Measurements from ENCODE around the gene ZMAT5. TPM values are rescaled to one million over a fixed set of nuclear protein-coding genes. Genes with fewer than 3 reads are reported as not detected.
A peak's percentile ranks its signal among the peaks of the same experiment; 100 is the strongest.

ZMAT5 gene
- total RNA-seq, 1 experiment from 2014 or later: 16.0 TPM

DNA sequence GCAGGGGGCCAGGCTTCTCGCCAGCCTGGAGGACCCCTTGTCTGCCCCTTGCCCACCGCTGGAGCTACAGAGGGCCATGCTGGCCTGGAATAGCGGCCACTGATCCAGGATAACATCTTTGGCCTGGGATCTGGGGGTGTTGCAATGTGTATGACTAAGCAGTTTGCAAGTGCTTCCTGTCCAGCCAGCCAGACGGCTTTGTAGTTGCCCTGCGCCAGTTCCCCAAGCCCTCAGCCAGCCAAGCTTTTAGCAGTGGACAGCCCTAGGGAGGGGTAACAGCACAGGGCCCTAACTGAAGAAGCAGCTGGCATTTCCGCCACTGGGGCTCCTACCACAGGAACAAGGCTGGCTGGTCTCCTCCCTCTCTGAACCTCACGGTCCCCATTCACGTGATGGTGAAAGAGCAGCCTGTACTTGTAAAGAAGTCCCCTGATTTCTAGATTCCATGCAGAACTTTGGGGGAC is 32.4 kb upstream of the ZMAT5 start (continued):
- no peak for TF ChIP-seq EZH2phosphoT487 (IDR thresholded peaks at IDR 0.05; ENCODE audit: borderline replicate concordance)
- no peak; the same call in 1 of the 2 replicates for TF ChIP-seq ELF1 (IDR thresholded peaks at IDR 0.05; ENCODE audit: borderline replicate concordance, low read depth)

DNA sequence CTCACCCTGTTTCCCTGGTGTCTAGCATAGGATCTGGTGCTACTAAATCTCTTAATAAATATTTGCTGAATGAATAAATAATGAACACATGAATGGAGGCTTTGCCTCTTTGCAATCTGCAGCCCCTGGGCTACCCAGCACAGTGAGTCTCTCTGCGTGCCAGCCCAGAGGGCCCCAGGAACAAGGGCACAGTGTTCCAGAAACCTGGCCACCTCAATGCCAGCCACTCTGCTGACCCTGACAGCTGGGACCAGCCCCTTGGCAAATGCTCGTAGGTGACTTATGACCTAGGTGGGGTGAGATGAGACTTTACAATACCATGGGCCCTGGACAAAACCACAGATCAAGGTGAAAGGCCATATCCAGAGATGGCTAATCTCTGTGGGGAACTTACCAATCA is 32.0 kb upstream of the ZMAT5 start:
- H3K4me2 ChIP-seq (ENCODE audit: low read length): peak overlapping the region; percentile 73
- H3K4me3 ChIP-seq (replicated peaks in 1 of 2; ENCODE audit: low read depth in 1 of 2, low read length in 2 of 2): peak overlapping the region in 1 of 2 experiments; percentile 26; a peak in 2 of 4 replicates
- intact Hi-C loops (cut with micrococcal nuclease): no loop called here
- peak overlapping the region; percentile 34 for H3K9ac ChIP-seq (ENCODE audit: low read length)
- H3K79me2 ChIP-seq (ENCODE audit: insufficient read depth, low read length): no peaks in the 10 kb centered on the region
- peak; percentile 36 for ATAC-seq
- BruUV-seq (replicated peaks): no TSS peak
- no peak for TF ChIP-seq SP1 (IDR thresholded peaks at IDR 0.05; ENCODE audit: low read depth)
- no peak for TF ChIP-seq CBX3 (IDR thresholded peaks at IDR 0.05; ENCODE audit: low read depth)
- TF ChIP-seq EZH2phosphoT487 (IDR thresholded peaks at IDR 0.05; ENCODE audit: borderline replicate concordance): no peak
- TF ChIP-seq POLR2AphosphoS5 (IDR thresholded peaks at IDR 0.05; ENCODE audit: low read depth, low read length): no peak
- no peak for TF ChIP-seq TCF7L2 (IDR thresholded peaks at IDR 0.05; ENCODE audit: borderline replicate concordance, extremely low read depth, insufficient read depth, insufficient read length)
- TF ChIP-seq, protein P1, sequence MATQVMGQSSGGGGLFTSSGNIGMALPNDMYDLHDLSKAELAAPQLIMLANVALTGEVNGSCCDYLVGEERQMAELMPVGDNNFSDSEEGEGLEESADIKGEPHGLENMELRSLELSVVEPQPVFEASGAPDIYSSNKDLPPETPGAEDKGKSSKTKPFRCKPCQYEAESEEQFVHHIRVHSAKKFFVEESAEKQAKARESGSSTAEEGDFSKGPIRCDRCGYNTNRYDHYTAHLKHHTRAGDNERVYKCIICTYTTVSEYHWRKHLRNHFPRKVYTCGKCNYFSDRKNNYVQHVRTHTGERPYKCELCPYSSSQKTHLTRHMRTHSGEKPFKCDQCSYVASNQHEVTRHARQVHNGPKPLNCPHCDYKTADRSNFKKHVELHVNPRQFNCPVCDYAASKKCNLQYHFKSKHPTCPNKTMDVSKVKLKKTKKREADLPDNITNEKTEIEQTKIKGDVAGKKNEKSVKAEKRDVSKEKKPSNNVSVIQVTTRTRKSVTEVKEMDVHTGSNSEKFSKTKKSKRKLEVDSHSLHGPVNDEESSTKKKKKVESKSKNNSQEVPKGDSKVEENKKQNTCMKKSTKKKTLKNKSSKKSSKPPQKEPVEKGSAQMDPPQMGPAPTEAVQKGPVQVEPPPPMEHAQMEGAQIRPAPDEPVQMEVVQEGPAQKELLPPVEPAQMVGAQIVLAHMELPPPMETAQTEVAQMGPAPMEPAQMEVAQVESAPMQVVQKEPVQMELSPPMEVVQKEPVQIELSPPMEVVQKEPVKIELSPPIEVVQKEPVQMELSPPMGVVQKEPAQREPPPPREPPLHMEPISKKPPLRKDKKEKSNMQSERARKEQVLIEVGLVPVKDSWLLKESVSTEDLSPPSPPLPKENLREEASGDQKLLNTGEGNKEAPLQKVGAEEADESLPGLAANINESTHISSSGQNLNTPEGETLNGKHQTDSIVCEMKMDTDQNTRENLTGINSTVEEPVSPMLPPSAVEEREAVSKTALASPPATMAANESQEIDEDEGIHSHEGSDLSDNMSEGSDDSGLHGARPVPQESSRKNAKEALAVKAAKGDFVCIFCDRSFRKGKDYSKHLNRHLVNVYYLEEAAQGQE (IDR thresholded peaks at IDR 0.05; ENCODE audit: low read depth): no peak
- no peak for TF ChIP-seq ZNF274 (IDR thresholded peaks at IDR 0.05; ENCODE audit: low read depth, low read length)
- no peak for TF ChIP-seq ZFX (IDR thresholded peaks at IDR 0.05)
- TF ChIP-seq RAD21 (IDR thresholded peaks at IDR 0.05; ENCODE audit: low read depth): no peak
- no peak for TF ChIP-seq JUND (IDR thresholded peaks at IDR 0.05)
- TF ChIP-seq, protein P2, sequence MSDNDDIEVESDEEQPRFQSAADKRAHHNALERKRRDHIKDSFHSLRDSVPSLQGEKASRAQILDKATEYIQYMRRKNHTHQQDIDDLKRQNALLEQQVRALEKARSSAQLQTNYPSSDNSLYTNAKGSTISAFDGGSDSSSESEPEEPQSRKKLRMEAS (IDR thresholded peaks at IDR 0.05): no peak
- TF ChIP-seq EGR1 (IDR thresholded peaks at IDR 0.05; ENCODE audit: low read depth): no peak
- TF ChIP-seq, protein P3, sequence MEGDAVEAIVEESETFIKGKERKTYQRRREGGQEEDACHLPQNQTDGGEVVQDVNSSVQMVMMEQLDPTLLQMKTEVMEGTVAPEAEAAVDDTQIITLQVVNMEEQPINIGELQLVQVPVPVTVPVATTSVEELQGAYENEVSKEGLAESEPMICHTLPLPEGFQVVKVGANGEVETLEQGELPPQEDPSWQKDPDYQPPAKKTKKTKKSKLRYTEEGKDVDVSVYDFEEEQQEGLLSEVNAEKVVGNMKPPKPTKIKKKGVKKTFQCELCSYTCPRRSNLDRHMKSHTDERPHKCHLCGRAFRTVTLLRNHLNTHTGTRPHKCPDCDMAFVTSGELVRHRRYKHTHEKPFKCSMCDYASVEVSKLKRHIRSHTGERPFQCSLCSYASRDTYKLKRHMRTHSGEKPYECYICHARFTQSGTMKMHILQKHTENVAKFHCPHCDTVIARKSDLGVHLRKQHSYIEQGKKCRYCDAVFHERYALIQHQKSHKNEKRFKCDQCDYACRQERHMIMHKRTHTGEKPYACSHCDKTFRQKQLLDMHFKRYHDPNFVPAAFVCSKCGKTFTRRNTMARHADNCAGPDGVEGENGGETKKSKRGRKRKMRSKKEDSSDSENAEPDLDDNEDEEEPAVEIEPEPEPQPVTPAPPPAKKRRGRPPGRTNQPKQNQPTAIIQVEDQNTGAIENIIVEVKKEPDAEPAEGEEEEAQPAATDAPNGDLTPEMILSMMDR (IDR thresholded peaks at IDR 0.05 in 2 of 3, conservative IDR thresholded peaks at IDR 0.05 in 1 of 3; ENCODE audit: borderline replicate concordance in 1 of 3, insufficient read depth in 1 of 3, low read depth in 2 of 3, low read length in 2 of 3): no peak
- no peak for TF ChIP-seq EZH2 (IDR thresholded peaks at IDR 0.05)
- TF ChIP-seq SRF (IDR thresholded peaks at IDR 0.05; ENCODE audit: low read depth): no peak
- TF ChIP-seq ELF1 (IDR thresholded peaks at IDR 0.05; ENCODE audit: borderline replicate concordance, low read depth): no peak
- TF ChIP-seq YY1 (IDR thresholded peaks at IDR 0.05; ENCODE audit: extremely low read depth, insufficient replicate concordance, low read depth, low read length): no peak
- no peaks in the 10 kb centered on the region for H3K9me2 ChIP-seq (ENCODE audit: insufficient read depth)
- ChIA-PET CTCF (no interaction called here), POLR2A (interaction anchor here (0.6 to 1.5 kb wide), 2 partner anchors 28 to 39 kb away, joined by 3 read pairs; partner anchors contain the start of gene ASCC2), RAD21 (ENCODE audit: low non-redundant PET in 1 of 2, low total read pairs in 2 of 2, uncharacterized antibody in 2 of 2, unreplicated experiment in 2 of 2) (no interaction called here)
- H2AFZ ChIP-seq (ENCODE audit: low read depth, low read length, poor library complexity, severe bottlenecking): no peak overlapping the region
- no peaks in the 10 kb centered on the region for H3K9me3 ChIP-seq (ENCODE audit: control insufficient read depth in 1 of 2, insufficient read depth in 1 of 2, low read depth in 1 of 2, low read length in 2 of 2)
- no peaks in the 10 kb centered on the region for H4K20me1 ChIP-seq (ENCODE audit: insufficient read depth)
- H3K27ac ChIP-seq (ENCODE audit: low read depth, low read length): peak overlapping the region; percentile 67
- DNase-seq (ENCODE audit: low read depth, low spot score): no peak
- H3K4me1 ChIP-seq (ENCODE audit: control insufficient read depth in 1 of 2, insufficient read depth in 2 of 2, low read length in 2 of 2): peaks cover 26 to 28% of the 10 kb centered on the region in 2 experiments
- peaks cover 13 to 30% of the 10 kb centered on the region in 2 experiments; a peak in 3 of 4 replicates for H3K36me3 ChIP-seq (ENCODE audit: control insufficient read depth in 1 of 2, insufficient read depth in 2 of 2, low read length in 2 of 2)
- no peaks in the 10 kb centered on the region for H3K27me3 ChIP-seq (ENCODE audit: insufficient read depth, low read length)
